HG03103 (cell line): ENCODE measurements around the gene CD4.

ENCODE experiments used
- ATAC-seq: cut with Tn5 transposase; IDR thresholded peaks from one replicate; pipeline ENCODE4 v1.9.1; 2021; ENCODE audit warnings: low read depth; ENCODE audit not compliant: unreplicated experiment

CD4 gene

DNA sequence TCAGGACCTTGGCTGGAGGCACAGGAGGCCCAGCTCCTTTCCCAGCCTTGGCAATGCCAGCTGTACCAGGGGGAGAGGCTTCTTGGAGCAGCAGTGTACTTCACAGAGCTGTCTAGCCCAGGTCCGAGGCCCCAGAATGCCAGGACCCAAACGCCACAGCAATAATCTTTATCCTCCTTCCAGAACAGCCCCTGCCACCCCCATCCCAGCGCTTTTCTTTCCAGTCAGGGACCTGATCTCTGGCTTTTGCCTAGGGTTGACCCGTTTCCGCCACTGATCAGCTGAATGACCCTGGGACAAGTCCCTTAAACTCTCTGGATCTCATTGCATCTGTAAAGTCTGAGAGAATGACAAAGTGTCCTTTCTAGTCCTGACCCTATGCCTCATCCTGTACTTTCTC is 11.9 kb upstream of the CD4 start:
- ATAC-seq: no peak

- no peak for ATAC-seq
Observed at GRCh38 chr12:6778217-6778573, 11.1 kb upstream of the CD4 start.

- ATAC-seq: peak; percentile 71
Observed at GRCh38 chr12:6778574-6779550, 10.5 kb upstream of the CD4 start.

- no peak for ATAC-seq
Observed at GRCh38 chr12:6779708-6780432, 9.5 kb upstream of the CD4 start.

GRCh38 chr12:6780573-6780972 is 8.8 kb upstream of the CD4 start:
- ATAC-seq: no peak

GRCh38 chr12:6782119-6782518 is 7.2 kb upstream of the CD4 start:
- ATAC-seq: no peak

DNA sequence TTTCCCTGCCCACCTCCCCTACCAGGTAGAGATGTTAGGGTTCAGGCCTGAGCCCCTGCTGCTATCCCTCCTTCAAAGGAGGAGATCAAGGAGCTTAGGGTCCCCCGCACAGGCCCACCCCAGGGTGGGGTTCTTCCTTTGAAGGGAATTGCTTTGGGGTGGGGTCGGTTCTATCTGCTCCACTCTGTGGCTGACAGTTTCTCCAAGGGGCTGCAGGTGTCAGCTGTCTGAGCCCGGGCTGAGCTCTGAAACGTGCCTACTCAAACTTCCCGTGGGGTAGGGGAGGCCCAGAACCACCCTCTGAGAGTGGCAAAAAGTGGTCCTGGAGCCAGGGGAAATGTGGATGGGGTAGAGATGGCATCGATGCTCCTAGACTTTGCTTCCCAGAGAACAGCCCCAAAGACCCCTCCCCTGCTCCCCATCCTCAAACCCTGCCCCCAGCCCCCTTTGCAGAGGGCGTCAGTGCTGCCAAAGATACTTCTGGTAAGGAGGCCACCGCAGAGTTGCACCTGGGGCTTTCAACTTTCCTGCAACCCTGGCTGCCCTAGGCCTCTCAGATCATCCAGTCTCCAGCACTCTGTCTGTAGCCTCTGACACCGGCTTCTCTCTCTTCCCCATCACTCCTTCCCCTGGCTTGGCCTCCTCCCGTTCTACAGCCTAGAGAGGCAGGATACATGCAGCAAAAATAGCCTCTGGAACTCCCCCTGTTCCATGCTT is 6.3 kb upstream of the CD4 start:
- no peak for ATAC-seq

DNA sequence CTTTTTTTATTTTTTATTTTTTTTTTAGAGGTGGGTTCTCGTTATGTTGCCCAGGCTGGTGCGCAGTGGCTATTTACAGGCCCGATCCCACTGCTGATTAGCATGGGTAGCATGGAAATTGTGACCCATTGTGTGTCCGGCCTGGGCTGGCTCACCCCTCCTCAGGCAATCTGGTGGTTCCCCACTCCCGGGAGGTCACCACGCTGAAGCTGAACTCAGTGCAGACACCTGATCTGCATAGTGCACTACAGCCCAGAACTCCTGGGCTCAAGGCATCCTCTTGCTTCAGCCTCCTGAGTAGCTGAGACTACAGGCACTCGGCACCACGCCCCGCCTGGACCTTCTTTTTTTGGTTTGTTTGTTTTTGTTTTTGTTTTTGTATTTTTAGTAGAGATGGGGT is 5.5 kb upstream of the CD4 start:
- no peak for ATAC-seq

DNA sequence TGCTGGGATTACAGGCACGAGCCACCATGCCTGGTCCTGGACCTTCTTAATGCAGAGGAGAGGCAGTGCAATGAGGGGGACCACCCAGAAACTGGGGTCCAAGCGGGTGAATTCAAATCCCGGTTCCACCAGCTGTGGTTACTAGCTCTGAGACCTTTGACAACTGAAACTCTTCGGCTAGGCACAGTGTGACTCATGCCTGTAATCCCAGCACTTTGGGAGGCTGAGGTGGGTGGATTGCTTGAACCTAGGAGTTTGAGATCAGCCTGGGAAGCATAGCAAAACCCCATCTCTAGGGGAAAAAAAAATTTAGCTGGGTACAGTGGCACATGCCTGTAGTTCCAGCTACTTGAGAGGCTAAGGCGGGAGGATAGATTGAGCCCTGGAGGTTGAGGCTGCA is 5.0 kb upstream of the CD4 start:
- no peak for ATAC-seq

DNA sequence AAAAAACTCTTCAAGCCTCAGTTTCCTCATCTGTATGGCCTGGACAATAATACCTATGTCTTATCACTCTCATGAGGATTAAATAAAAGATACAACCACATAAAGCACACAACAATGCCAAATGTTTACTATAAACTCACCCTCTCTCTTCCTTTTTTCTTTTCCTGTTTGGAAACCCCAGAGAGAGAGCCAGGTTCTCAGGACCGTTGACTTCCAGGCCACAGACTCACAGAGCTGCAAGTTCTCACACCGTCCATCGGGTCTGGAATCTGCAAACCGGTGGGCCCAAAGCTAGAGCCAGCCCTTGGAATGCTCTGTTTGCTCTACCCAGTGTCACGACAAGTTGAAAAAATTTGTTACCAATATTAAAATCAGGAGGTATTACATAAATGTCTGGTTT is 4.6 kb upstream of the CD4 start:
- ATAC-seq: no peak

DNA sequence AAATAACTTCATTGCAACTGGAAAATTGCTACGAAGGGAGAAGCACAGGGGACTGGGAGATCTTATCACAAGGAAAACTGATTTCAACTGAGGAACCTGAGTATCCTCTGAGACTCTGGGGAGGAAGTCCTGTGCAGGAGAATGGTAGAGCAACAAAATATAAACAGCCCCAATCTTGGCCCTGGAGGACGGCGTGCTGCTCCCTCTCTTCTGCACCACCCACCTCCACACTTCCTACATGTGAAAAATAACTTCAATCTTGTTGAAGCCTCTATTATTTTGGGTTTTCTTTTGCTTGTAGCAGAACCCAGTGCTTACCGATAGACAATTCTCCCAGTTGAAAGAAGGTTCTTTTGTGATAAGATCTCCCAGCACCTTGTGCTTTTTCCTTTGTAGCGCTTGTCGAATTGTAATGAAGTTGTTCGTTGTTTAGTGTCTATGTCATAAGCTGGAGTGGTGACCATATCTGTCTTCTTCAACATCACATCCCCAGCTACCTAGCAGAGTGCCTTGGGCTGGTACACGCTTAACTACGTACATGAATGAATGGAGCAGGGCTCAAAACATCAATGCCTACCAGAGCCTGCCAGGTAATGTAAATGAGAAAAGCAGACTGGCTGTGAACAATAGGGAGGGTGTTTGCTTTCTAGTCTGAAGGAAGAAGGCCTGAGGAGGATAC is 2.8 kb upstream of the CD4 start:
- ATAC-seq: no peak

GRCh38 chr12:6787309-6787708 is 2.0 kb upstream of the CD4 start:
- ATAC-seq: no peak

DNA sequence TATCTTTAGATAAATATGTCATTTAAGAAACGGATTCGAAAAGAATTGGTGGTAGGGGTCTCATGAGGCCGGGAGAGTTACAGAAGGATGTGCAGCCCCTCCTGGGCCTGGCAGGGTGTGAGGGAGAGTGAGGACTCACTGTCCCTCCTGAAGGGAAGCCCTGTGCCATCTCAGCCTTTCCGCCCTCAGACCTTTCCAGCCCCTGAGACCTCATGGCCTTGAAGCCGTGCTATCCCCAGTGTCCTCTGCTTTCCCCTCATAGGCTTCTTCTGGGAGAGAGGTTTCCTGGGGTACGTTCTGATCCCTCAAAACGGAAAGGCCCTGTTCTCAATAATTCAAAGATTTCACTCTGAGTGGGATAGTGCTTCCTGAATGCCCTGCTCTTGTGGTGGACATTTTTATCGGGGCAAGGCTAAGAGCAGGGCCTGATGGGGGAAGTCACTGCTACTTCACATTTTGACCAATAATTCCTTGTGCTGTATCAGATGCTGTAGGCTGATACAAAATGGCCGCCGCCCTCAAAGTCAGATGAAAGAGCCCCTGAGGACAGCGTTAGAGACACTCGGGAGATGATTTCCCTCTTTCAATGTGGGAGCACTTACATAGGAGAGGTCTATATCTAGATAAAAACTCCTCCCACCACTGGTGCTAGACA is 1.3 kb downstream of the CD4 start:
- no peak for ATAC-seq

DNA sequence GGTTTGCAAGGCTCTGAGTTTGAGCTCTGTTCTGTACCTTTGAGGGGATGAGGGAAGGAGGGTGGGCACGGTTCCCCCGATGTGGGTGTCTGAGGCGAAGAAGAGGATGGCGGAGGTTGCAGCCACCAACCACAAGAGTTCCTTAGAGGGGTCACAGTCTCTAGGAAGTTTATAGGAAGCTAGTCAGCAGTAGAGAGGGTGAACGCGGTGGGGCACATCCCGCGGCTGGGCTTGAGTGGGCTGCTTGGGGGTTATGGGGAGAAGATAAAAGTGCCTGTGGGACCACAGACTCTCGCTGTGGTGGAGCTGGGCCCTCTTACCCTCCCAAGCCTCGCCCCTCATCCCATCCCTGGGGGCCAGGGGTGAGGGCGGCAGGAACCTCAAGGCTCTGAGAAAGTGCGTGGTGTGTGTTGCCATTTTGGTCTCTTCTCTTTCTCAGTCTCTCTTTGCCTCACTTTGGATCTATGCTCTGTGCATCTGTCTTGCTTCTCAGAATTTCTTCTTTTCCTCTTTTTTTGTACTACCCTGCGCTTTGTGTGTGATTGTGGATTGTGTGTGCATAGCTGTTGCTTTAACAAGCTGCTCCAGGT is 2.7 kb downstream of the CD4 start:
- ATAC-seq: no peak

- no peak for ATAC-seq
Observed at GRCh38 chr12:6792522-6793201, 3.3 kb downstream of the CD4 start.

GRCh38 chr12:6795088-6795487 is 5.8 kb downstream of the CD4 start:
- ATAC-seq: no peak

GRCh38 chr12:6796576-6796975 is 7.2 kb downstream of the CD4 start:
- ATAC-seq: no peak

- no peak for ATAC-seq
Observed at GRCh38 chr12:6799147-6799546, 9.8 kb downstream of the CD4 start.

GRCh38 chr12:6807170-6807569 is 17.8 kb downstream of the CD4 start:
- no peak for ATAC-seq
